Glutamatergic neuron (in vitro differentiated cells): ENCODE measurements around the gene LRFN3. TPM values are rescaled to one million over a fixed set of nuclear protein-coding genes. Genes with fewer than 3 reads are reported as not detected.
A peak's percentile ranks its signal among the peaks of the same experiment; 100 is the strongest.

Source experiments
- DNase-seq: peaks from one replicate; pipeline ENCODE4 v3.0.0; 2022
- H3K27ac Mint-ChIP-seq: one replicate; pipeline ENCODE4 v1.8.0; 2020; ENCODE audit warnings: mild to moderate bottlenecking, mixed read lengths, inconsistent platforms; ENCODE audit not compliant: unreplicated experiment
- H3K27me3 Mint-ChIP-seq: one replicate; pipeline ENCODE4 v1.8.0; 2020; ENCODE audit warnings: mild to moderate bottlenecking, moderate library complexity, mixed read lengths, inconsistent platforms; ENCODE audit not compliant: unreplicated experiment
- H3K36me3 Mint-ChIP-seq: one replicate; pipeline ENCODE4 v1.8.0; 2020; ENCODE audit warnings: mild to moderate bottlenecking, mixed read lengths, inconsistent platforms; ENCODE audit not compliant: unreplicated experiment
- H3K4me1 Mint-ChIP-seq: one replicate; pipeline ENCODE4 v1.8.0; 2020; ENCODE audit warnings: mild to moderate bottlenecking, low read depth, mixed read lengths, inconsistent platforms; ENCODE audit not compliant: unreplicated experiment
- H3K4me3 Mint-ChIP-seq: one replicate; pipeline ENCODE4 v1.8.0; 2020; ENCODE audit warnings: mild to moderate bottlenecking, mixed read lengths, inconsistent platforms; ENCODE audit not compliant: unreplicated experiment
- H3K9me3 Mint-ChIP-seq: one replicate; pipeline ENCODE4 v1.8.0; 2020; ENCODE audit warnings: mild to moderate bottlenecking, moderate library complexity, mixed read lengths, inconsistent platforms; ENCODE audit not compliant: unreplicated experiment
- total RNA-seq: library from RNA; stranded (reverse); fragmentation: NEBNext Ultra II Directional; extraction: Animal tissue kit (Norgen Biotek cat#: 25700); gene quantifications from one replicate; pipeline ENCODE4 v1.2.1, GENCODE V29; 2021; ENCODE audit not compliant: unreplicated experiment
- TF ChIP-seq, protein P1 (sequence below): fragments of 200-600 bp; sonication (generic); IDR thresholded peaks from one replicate; pipeline ENCODE4 v1.5.0; 2021; ENCODE audit not compliant: partially characterized antibody, unreplicated experiment

The LRFN3 gene
- total RNA-seq, 1 donor from 2014 or later = 40.6 TPM

DNA sequence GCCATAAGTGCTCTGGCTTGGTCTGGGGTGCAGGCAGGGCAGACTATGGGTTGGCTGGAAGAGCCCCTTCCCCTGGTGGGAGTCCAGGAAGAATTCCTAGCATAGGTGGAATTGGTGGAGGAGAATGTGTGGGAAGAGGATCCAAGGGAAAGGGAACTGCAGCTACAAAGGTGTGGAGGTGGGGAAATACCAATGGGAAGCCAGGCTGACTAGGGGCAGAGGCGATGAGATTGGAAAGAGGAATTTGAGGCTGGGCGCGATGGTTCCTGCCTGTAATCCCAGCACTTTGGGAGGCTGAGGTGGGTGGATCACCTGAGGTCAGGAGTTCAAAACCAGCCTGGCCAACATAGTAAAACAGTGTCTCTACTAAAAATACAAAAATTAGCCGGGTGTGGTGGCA lies 54.0 kb downstream of the LRFN3 start:
- Mint-ChIP-seq H3K27me3 (peaks cover 14% of the 10 kb centered on the region), H3K27ac (no peak overlapping the region), H3K4me1 (peaks cover 6% of the 10 kb centered on the region), H3K9me3 (peaks cover 8% of the 10 kb centered on the region), H3K4me3 (no peak overlapping the region), H3K36me3 (peaks cover 3% of the 10 kb centered on the region)
- TF ChIP-seq, protein P1, sequence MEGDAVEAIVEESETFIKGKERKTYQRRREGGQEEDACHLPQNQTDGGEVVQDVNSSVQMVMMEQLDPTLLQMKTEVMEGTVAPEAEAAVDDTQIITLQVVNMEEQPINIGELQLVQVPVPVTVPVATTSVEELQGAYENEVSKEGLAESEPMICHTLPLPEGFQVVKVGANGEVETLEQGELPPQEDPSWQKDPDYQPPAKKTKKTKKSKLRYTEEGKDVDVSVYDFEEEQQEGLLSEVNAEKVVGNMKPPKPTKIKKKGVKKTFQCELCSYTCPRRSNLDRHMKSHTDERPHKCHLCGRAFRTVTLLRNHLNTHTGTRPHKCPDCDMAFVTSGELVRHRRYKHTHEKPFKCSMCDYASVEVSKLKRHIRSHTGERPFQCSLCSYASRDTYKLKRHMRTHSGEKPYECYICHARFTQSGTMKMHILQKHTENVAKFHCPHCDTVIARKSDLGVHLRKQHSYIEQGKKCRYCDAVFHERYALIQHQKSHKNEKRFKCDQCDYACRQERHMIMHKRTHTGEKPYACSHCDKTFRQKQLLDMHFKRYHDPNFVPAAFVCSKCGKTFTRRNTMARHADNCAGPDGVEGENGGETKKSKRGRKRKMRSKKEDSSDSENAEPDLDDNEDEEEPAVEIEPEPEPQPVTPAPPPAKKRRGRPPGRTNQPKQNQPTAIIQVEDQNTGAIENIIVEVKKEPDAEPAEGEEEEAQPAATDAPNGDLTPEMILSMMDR = no peak
- no peak for DNase-seq

DNA sequence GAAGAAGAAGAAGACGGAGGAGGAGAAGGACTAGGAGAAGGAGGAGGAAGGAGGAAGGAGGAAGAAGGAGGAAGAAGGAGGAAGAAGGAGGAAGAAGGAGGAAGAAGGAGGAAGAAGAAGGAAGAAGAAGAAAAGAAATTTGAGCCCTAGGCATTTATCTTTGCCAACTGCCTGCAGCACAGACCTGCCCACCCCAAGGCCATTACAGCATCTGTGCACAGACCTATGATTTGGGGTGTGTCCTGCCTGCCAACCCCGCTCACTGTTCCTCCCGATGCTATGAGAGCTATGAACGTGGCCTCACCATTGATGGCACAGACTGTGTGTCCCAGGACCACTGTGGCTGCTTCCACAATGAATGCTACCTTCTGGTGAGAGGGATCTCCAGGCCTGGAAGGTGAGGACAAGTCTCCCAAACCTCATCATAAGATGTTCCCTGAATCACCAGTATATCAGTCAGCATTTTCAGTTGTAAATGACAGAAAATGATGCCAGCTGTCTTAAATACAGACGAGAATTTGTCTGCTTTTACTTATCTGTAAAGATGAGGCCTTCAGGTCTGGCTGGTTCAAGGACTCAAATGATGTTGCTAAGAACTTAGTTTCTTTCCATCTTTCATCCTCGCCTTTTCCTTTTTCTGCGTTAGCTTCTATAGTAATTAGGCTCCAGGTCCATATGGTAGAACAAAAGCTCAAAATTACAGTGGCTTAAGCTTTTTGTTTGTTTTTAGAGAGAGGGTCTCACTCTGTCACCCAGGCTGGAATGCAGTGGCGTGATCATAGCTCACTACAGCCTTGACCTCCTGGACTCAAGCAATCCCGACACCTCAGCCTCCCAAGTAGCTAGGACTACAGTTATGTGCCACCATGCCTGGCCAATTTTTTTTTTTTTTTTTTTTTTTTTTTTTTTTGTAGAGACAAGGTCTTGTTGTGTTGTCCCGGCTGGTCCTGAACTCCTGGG lies 54.9 kb downstream of the LRFN3 start:
- Mint-ChIP-seq H3K36me3 (no peaks in the 10 kb centered on the region), H3K4me3 (no peak overlapping the region), H3K4me1 (peaks cover 8% of the 10 kb centered on the region), H3K9me3 (peaks cover 8% of the 10 kb centered on the region), H3K27ac (peak overlapping the region; percentile 33), H3K27me3 (peaks cover 11% of the 10 kb centered on the region)
- TF ChIP-seq, protein P1 = no peak
- DNase-seq = no peak

DNA sequence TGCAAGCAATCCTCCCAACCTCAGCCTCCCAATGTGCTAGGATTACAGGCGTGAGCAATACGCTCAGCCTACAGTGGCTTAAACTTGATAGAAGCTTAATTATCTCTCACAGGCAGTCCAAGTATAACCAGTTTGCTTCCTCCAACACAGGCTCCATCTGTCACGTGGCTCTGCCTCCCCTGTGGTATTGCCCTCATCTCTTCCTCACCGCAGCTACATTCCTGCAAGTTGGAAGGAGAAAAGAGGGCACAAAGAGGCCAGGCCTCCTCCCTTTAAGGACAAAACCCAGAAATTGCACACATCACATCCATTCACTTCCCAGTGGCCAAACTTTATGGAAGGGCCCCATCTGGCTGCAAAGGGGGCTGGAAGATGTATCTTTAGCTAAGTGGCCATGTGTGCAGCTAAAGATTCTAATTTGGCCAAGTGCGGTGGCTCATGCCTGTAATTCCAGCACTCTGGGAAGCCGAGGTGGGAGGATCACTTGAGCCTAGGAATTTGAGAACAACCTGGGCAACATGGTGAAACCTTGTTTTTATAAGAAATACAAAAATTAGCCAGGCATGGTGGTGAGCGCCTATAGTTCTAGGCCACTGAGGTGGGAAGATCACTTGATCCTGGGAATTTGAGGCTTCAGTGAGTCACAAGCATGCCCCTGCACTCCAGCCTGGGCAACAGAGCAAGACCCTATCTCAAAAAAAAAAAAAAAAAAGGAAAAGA lies 55.7 kb downstream of the LRFN3 start:
- no peak for DNase-seq
- Mint-ChIP-seq H3K36me3 (no peaks in the 10 kb centered on the region), H3K27me3 (peaks cover 8% of the 10 kb centered on the region), H3K4me1 (peaks cover 11% of the 10 kb centered on the region), H3K27ac (peak overlapping the region; percentile 33), H3K9me3 (peaks cover 6% of the 10 kb centered on the region), H3K4me3 (no peak overlapping the region)
- TF ChIP-seq, protein P1 = no peak

DNA sequence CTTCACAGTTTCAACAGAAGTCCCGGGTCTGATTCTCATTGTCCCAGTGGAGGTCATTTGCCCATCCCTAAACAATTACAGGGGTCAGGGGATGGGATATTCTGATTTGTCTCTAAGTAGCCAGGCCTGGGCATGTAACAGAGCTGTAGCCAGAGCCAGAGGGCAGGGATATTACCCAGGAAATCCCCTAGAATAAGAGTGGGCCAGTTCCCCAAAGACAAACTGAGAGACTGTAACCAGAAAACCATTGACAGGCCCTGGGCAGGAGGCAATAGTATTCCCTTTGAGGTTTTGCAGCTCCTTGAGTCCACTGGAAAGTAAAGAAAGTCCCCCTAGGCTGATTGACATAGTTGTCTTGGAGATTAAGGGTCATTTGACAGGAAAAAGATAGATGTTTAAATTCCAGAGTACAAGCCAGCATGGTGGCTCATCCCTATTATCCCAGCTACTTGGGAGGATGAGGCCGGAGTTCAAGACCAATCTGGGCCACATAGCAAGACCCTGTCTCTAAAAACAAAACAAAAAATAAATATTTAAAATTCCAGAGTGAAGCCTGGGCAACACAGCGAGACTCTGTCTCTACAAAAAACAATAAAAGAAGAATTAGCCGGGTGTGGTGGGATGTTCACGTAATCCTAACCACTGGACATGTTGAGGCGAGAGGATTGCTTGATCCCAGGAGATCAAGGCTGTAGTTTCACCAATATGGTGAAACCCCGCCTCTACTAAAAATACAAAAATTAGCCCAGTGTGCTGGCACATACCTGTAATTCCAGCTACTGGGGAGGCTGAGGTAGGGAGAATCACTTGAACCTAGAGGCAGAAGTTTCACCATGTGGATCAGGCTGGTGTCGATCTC lies 57.0 kb downstream of the LRFN3 start:
- no peak for DNase-seq
- TF ChIP-seq, protein P1 = no peak
- H3K4me1 Mint-ChIP-seq = peaks cover 11% of the 10 kb centered on the region
- peaks cover 10% of the 10 kb centered on the region for H3K27me3 Mint-ChIP-seq
- no peaks in the 10 kb centered on the region for H3K36me3 Mint-ChIP-seq
- peaks cover 5% of the 10 kb centered on the region for H3K9me3 Mint-ChIP-seq
- H3K27ac Mint-ChIP-seq = peak overlapping the region; percentile 38
- H3K4me3 Mint-ChIP-seq = no peak overlapping the region
